ENCODE measurements around the gene MSI2. TPM values are rescaled to one million over a fixed set of nuclear protein-coding genes. Genes with fewer than 3 reads are reported as not detected.

Gene MSI2
- total RNA-seq, 1 donor from 2014 or later, result 23.1 TPM

- peaks cover 11% of the 10 kb centered on the region for H3K27me3 Mint-ChIP-seq (ENCODE audit: low read depth)
- H3K36me3 Mint-ChIP-seq (ENCODE audit: low read depth), result no peaks in the 10 kb centered on the region
- TF ChIP-seq, protein P1, sequence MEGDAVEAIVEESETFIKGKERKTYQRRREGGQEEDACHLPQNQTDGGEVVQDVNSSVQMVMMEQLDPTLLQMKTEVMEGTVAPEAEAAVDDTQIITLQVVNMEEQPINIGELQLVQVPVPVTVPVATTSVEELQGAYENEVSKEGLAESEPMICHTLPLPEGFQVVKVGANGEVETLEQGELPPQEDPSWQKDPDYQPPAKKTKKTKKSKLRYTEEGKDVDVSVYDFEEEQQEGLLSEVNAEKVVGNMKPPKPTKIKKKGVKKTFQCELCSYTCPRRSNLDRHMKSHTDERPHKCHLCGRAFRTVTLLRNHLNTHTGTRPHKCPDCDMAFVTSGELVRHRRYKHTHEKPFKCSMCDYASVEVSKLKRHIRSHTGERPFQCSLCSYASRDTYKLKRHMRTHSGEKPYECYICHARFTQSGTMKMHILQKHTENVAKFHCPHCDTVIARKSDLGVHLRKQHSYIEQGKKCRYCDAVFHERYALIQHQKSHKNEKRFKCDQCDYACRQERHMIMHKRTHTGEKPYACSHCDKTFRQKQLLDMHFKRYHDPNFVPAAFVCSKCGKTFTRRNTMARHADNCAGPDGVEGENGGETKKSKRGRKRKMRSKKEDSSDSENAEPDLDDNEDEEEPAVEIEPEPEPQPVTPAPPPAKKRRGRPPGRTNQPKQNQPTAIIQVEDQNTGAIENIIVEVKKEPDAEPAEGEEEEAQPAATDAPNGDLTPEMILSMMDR (IDR thresholded peaks at IDR 0.05), result no peak
- H3K4me1 Mint-ChIP-seq (ENCODE audit: low read depth), result peaks cover 2% of the 10 kb centered on the region
- no peak overlapping the region for H3K27ac Mint-ChIP-seq (ENCODE audit: unreplicated experiment)
- DNase-seq (ENCODE audit: low spot score), result no peak
- no peaks in the 10 kb centered on the region for H3K9me3 Mint-ChIP-seq (ENCODE audit: low read depth)
- no peak overlapping the region for H3K4me3 Mint-ChIP-seq (ENCODE audit: unreplicated experiment)
Measured at GRCh38 chr17:57723427-57724025, 467.2 kb downstream of the MSI2 start.

DNA sequence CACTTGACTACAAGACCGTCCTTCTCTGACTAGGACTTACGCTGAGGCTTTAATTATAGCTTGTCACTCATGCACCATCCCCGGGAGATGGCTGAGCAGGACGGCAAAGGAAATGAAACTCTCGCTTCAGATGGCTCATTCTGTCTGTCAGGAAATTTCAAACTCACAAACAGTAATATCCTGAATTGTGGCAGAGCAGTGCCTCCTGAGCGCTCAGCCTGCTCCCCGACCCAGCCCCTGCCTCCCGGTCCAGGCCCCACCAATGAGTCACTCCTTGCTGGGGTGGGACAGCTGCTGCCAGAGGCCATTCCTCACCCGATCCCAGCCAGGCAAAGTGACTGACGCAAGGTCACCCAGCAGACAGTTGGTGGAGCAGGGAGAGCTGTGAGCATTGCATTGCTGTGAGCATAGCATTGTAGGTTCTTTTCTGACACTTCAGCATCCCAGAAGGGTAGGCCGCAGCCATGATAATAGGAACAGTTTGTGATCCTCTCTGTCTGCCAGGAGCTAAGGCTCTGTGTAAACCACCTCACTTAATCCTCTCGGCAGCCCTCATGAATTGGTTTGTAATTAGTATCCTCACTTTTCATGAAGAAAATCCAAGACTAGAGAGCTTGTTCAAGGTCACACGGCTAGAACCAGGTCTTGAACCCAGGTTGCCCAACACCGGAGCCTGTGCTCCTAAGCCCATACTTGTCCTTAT lies 467.9 kb downstream of the MSI2 start:
- H3K36me3 Mint-ChIP-seq (ENCODE audit: low read depth), result no peaks in the 10 kb centered on the region
- no peak overlapping the region for H3K27ac Mint-ChIP-seq (ENCODE audit: unreplicated experiment)
- H3K4me1 Mint-ChIP-seq (ENCODE audit: low read depth), result peaks cover 2% of the 10 kb centered on the region
- H3K27me3 Mint-ChIP-seq (ENCODE audit: low read depth), result peaks cover 5% of the 10 kb centered on the region
- no peak overlapping the region for H3K4me3 Mint-ChIP-seq (ENCODE audit: unreplicated experiment)
- no peak for DNase-seq (ENCODE audit: low spot score)
- TF ChIP-seq, protein P1 (IDR thresholded peaks at IDR 0.05), result no peak
- H3K9me3 Mint-ChIP-seq (ENCODE audit: low read depth), result no peaks in the 10 kb centered on the region

DNA sequence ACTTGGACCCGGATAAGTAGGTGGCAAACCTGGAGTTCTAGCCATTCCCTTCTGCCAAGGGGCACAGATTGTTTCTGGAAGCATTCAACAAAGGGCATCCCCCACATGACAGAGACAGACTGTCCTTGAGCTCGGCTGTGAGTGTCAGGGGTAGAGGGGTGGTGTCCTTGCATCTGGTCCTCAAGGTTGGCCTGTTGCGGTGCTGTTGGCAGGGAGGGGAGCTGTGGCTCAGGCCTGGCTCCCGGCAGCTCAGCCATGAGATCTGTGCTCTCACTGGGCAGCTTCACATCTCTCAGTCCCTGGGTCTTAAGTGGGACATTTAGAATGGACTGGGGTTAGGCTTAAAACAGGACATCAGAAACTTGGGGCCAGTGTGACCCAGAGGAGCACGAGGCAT lies 468.4 kb downstream of the MSI2 start:
- H3K4me3 Mint-ChIP-seq (ENCODE audit: unreplicated experiment), result no peak overlapping the region
- H3K27me3 Mint-ChIP-seq (ENCODE audit: low read depth), result peaks cover 2% of the 10 kb centered on the region
- H3K27ac Mint-ChIP-seq (ENCODE audit: unreplicated experiment), result no peak overlapping the region
- no peaks in the 10 kb centered on the region for H3K9me3 Mint-ChIP-seq (ENCODE audit: low read depth)
- peaks cover 2% of the 10 kb centered on the region for H3K4me1 Mint-ChIP-seq (ENCODE audit: low read depth)
- no peaks in the 10 kb centered on the region for H3K36me3 Mint-ChIP-seq (ENCODE audit: low read depth)
- TF ChIP-seq, protein P1 (IDR thresholded peaks at IDR 0.05), result no peak
- DNase-seq (ENCODE audit: low spot score), result no peak

DNA sequence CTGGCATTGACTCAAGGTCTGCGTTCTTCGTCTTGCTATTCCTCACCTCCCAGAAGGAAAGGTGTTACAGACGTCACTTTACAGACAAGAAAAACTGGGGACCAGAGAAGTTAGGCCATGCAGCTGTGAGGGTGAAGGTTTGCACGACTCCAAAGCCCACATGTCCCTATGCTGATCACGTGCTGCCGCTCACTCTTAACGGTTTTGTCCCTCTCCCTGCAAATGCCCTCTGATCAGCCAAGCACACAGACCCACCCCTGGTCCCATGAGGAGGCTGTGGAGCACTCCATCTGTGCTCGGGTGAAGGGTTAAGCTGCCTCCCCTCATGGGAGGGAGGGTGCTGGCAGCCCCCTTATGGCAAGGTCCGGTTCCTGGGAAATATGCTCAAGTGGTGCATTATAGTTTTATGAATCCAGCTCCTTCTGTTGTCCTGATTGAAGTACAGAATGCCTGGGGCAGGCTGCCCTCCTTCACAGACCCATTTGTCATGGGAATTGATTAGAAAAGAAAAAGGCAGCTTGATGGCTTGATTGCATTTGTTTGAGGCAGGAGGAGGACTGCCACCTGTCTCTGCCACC lies 470.0 kb downstream of the MSI2 start:
- H3K4me3 Mint-ChIP-seq (ENCODE audit: unreplicated experiment), result no peak overlapping the region
- no peak for DNase-seq (ENCODE audit: low spot score)
- peaks cover 9% of the 10 kb centered on the region for H3K27me3 Mint-ChIP-seq (ENCODE audit: low read depth)
- no peaks in the 10 kb centered on the region for H3K9me3 Mint-ChIP-seq (ENCODE audit: low read depth)
- no peak overlapping the region for H3K27ac Mint-ChIP-seq (ENCODE audit: unreplicated experiment)
- H3K4me1 Mint-ChIP-seq (ENCODE audit: low read depth), result peaks cover 2% of the 10 kb centered on the region
- H3K36me3 Mint-ChIP-seq (ENCODE audit: low read depth), result no peaks in the 10 kb centered on the region
- TF ChIP-seq, protein P1 (IDR thresholded peaks at IDR 0.05), result no peak

- Mint-ChIP-seq H3K4me1 (ENCODE audit: low read depth) (peaks cover 2% of the 10 kb centered on the region), H3K27ac (ENCODE audit: unreplicated experiment) (no peak overlapping the region), H3K36me3 (ENCODE audit: low read depth) (no peaks in the 10 kb centered on the region), H3K4me3 (ENCODE audit: unreplicated experiment) (no peak overlapping the region), H3K27me3 (ENCODE audit: low read depth) (peaks cover 9% of the 10 kb centered on the region), H3K9me3 (ENCODE audit: low read depth) (no peaks in the 10 kb centered on the region)
- TF ChIP-seq, protein P1 (IDR thresholded peaks at IDR 0.05), result no peak
- no peak for DNase-seq (ENCODE audit: low spot score)
Measured at GRCh38 chr17:57726838-57727237, 470.5 kb downstream of the MSI2 start.

Data from chondrocyte (in vitro differentiated cells).